Astrocyte of the spinal cord (primary cell): ENCODE measurements around the gene ZNF580.

Experiments used
- DNase-seq: peaks from one replicate; pipeline ENCODE4 v3.0.0; 2011; ENCODE audit warnings: low read depth, low spot score
- H3K4me3 ChIP-seq: 2 replicates; pipeline ENCODE4 v1.5.1; 2011; ENCODE audit warnings: low read depth, mild to moderate bottlenecking, low read length, moderate library complexity
- CTCF ChIP-seq: IDR thresholded peaks from 2 replicates; pipeline ENCODE4 v1.5.1; 2012; ENCODE audit warnings: low read depth, mild to moderate bottlenecking, low read length, inconsistent platforms
- in situ Hi-C: cut with HindIII; loops from 2 replicates; pipeline ENCODE4 v1.10.0; 2017; ENCODE audit warnings: low sequenced_read_pairs

Gene ZNF580

GRCh38 chr19:55671054-55671378 lies 30.2 kb downstream of the ZNF580 start:
- no peak for DNase-seq
- no peak overlapping the region for H3K4me3 ChIP-seq
- TF ChIP-seq CTCF = no peak
- in situ Hi-C loops = no loop called here

GRCh38 chr19:55672418-55672817 lies 31.6 kb downstream of the ZNF580 start:
- no peak for TF ChIP-seq CTCF
- no peak overlapping the region for H3K4me3 ChIP-seq
- DNase-seq = no peak
- in situ Hi-C loops = no loop called here

- in situ Hi-C loops = no loop called here
- no peak for TF ChIP-seq CTCF
- no peak overlapping the region for H3K4me3 ChIP-seq
- no peak for DNase-seq
These were observed 32.7 kb downstream of the ZNF580 start for GRCh38 chr19:55673465-55673864.

- no peak for DNase-seq
- no peak for TF ChIP-seq CTCF
- no peak overlapping the region for H3K4me3 ChIP-seq
- in situ Hi-C loops = no loop called here
These were observed 33.1 kb downstream of the ZNF580 start for GRCh38 chr19:55673889-55674288.

- no peak for DNase-seq
- in situ Hi-C loops = no loop called here
- peak overlapping the region; percentile 85 for H3K4me3 ChIP-seq
- TF ChIP-seq CTCF = no peak
These were observed 33.6 kb downstream of the ZNF580 start for GRCh38 chr19:55674459-55674840.

- no peak for TF ChIP-seq CTCF
- peak within 1 kb of the TSS; percentile 85 for H3K4me3 ChIP-seq
- peak; percentile 97 for DNase-seq
- in situ Hi-C loops = no loop called here
These were observed 34.2 kb downstream of the ZNF580 start, which contains the start of gene EPN1 for GRCh38 chr19:55674841-55675660. Gene EPN1, plus strand, starts transcription at chr19:55675226. Its CDS starts 3,402 bp downstream, at chr19:55678628.
